ENCODE results near the gene RAP1GAP.
"Not testable (repeated sequence)": the region's sequence is repeated elsewhere in the genome, so short reads cannot be mapped to it uniquely, and the experiment has no call there.

Gene RAP1GAP

GRCh38 chr1:21674957-21675356 is 5.8 kb upstream of the RAP1GAP start:
- DNase-seq: no peak

GRCh38 chr1:21673853-21674252 is 4.7 kb upstream of the RAP1GAP start:
- not testable (repeated sequence) for DNase-seq

- no peak for DNase-seq
Observed at GRCh38 chr1:21673277-21673780, 4.2 kb upstream of the RAP1GAP start.

GRCh38 chr1:21672478-21673276 is 3.5 kb upstream of the RAP1GAP start:
- no peak for DNase-seq

GRCh38 chr1:21671915-21672314 is 2.8 kb upstream of the RAP1GAP start:
- DNase-seq: no peak

- DNase-seq: no peak
Observed at GRCh38 chr1:21670956-21671902, 2.1 kb upstream of the RAP1GAP start.

- DNase-seq: no peak
Observed at GRCh38 chr1:21670059-21670881, 1.1 kb upstream of the RAP1GAP start.

GRCh38 chr1:21668951-21669257 is 253 bp downstream of the RAP1GAP start:
- DNase-seq: no peak

GRCh38 chr1:21668232-21668950 is 766 bp downstream of the RAP1GAP start:
- DNase-seq: no peak

GRCh38 chr1:21667348-21668231 is 1.6 kb downstream of the RAP1GAP start:
- no peak for DNase-seq

- DNase-seq: no peak
Observed at GRCh38 chr1:21666576-21667320, 2.4 kb downstream of the RAP1GAP start.

GRCh38 chr1:21665711-21666575 is 3.2 kb downstream of the RAP1GAP start:
- DNase-seq: no peak

- DNase-seq: no peak
Observed at GRCh38 chr1:21664806-21665588, 4.2 kb downstream of the RAP1GAP start.

GRCh38 chr1:21663951-21664805 is 5.0 kb downstream of the RAP1GAP start:
- DNase-seq: no peak

GRCh38 chr1:21663248-21663950 is 5.8 kb downstream of the RAP1GAP start:
- DNase-seq: no peak

- DNase-seq: no peak
Observed at GRCh38 chr1:21662426-21663247, 6.5 kb downstream of the RAP1GAP start.

Measured in activated effector memory CD4-positive, alpha-beta T cell treated with Interleukin-2 at 50 U/mL for 16 hours (primary cell).